Endothelial cell of umbilical vein (primary cell): ENCODE results near the gene PPY. TPM values are rescaled to one million over a fixed set of nuclear protein-coding genes. Genes with fewer than 3 reads are reported as not detected.

Experiments
- BruUV-seq: library from RNA; stranded (reverse); fragments of 400-500 nt; replicated peaks from 2 replicates; lab custom pipeline; 2021; lab: Mats Ljungman, UMichigan
- CTCF ChIA-PET: fragments of 300-600, 350-600 bp; sonication (Branson Sonifier 250); formaldehyde crosslinking; loops from one replicate; lab custom pipeline; 2021; ENCODE audit warnings: antibody characterized with exemption, inconsistent platforms; lab: Charles Lee
- POLR2A ChIA-PET: fragments of 300-600, 350-600 bp; sonication (Branson Sonifier 250); formaldehyde crosslinking; loops from one replicate; lab custom pipeline; 2021; ENCODE audit warnings: antibody characterized with exemption, inconsistent platforms; lab: Charles Lee
- DNase-seq: peaks from one replicate; pipeline ENCODE4 v3.0.0-alpha.2; 2011; ENCODE audit warnings: low read depth, low spot score
- FAIRE-seq: peaks from 2 replicates; lab custom pipeline; 2011; peaks lifted over from hg19 to GRCh38; lab: Jason Lieb, UNC
- H2AFZ ChIP-seq: 2 replicates; pipeline ENCODE4 v1.6.0; 2012; ENCODE audit warnings: low read depth, low read length, control low read depth, inconsistent platforms
- H3K27ac ChIP-seq: 2 replicates; pipeline ENCODE4 v1.5.1; 2011; ENCODE audit warnings: low read depth, mild to moderate bottlenecking, control low read depth, low read length, moderate library complexity; ENCODE audit not compliant: insufficient read depth
- H3K27me3 ChIP-seq, 2 experiments: 2 replicates each; pipeline versions ENCODE4 v1.6.0 to v1.6.1; 2011; ENCODE audit warnings: low read length in 2 of 2, mixed read lengths in 1 of 2; ENCODE audit not compliant: control insufficient read depth in 2 of 2, insufficient read depth in 2 of 2
- H3K36me3 ChIP-seq, 2 experiments: 2 replicates in 1 of 2; 3 replicates in 1 of 2; pipeline ENCODE4 v1.5.1; 2011; ENCODE audit warnings: low read length in 2 of 2, mild to moderate bottlenecking in 1 of 2, moderate library complexity in 1 of 2; ENCODE audit not compliant: control insufficient read depth in 2 of 2, insufficient read depth in 2 of 2; ENCODE audit errors: extremely low read depth in 1 of 2
- H3K4me1 ChIP-seq: 3 replicates; pipeline ENCODE4 v1.5.1; 2011; ENCODE audit warnings: mild to moderate bottlenecking, low read length; ENCODE audit not compliant: control insufficient read depth, insufficient read depth; ENCODE audit errors: extremely low read depth
- H3K4me2 ChIP-seq: 2 replicates; pipeline ENCODE4 v1.6.1; 2011; ENCODE audit warnings: low read length, control low read depth, mixed read lengths; ENCODE audit not compliant: insufficient read depth
- H3K4me3 ChIP-seq, 3 experiments: fragments of 200-600 bp in 1 of 3; sonication (generic), shearing (Covaris generic) in 1 of 3; replicated peaks in 1 of 3; 2 replicates each; pipeline ENCODE4 v1.5.1; 2011 to 2016; ENCODE audit warnings: control low read depth in 3 of 3, low read length in 3 of 3, mild to moderate bottlenecking in 2 of 3, inconsistent platforms in 1 of 3, low read depth in 1 of 3, moderate library complexity in 1 of 3; ENCODE audit not compliant: insufficient read depth in 1 of 3
- H3K79me2 ChIP-seq: 2 replicates; pipeline ENCODE4 v1.6.0; 2012; ENCODE audit warnings: low read length, inconsistent platforms; ENCODE audit not compliant: control insufficient read depth, insufficient read depth
- H3K9ac ChIP-seq: replicated peaks from 2 replicates; pipeline ENCODE3; 2011; ENCODE audit warnings: low read length, control low read depth; ENCODE audit not compliant: insufficient read depth; ENCODE audit errors: extremely low read depth
- H3K9me1 ChIP-seq: replicated peaks from 3 replicates; pipeline ENCODE4 v1.6.0; 2011; ENCODE audit warnings: mild to moderate bottlenecking, low read length; ENCODE audit not compliant: control insufficient read depth, insufficient read depth; ENCODE audit errors: extremely low read depth
- H3K9me3 ChIP-seq: replicated peaks from 2 replicates; pipeline ENCODE4 v1.5.1; 2012; ENCODE audit warnings: low read length, inconsistent platforms; ENCODE audit not compliant: control insufficient read depth, insufficient read depth
- H4K20me1 ChIP-seq: replicated peaks from 2 replicates; pipeline ENCODE3; 2011; ENCODE audit warnings: mild to moderate bottlenecking, low read length; ENCODE audit not compliant: control insufficient read depth, insufficient read depth; ENCODE audit errors: extremely low read depth
- EZH2 ChIP-seq: IDR thresholded peaks from 2 replicates; pipeline ENCODE4 v1.6.1; 2012; ENCODE audit warnings: borderline replicate concordance, low read depth, mild to moderate bottlenecking, moderate library complexity, low read length, inconsistent platforms; ENCODE audit not compliant: severe bottlenecking
- FOS ChIP-seq: IDR thresholded peaks from 2 replicates; pipeline ENCODE4 v1.6.1; 2011; ENCODE audit warnings: mild to moderate bottlenecking, low read length, moderate library complexity, borderline replicate concordance; ENCODE audit not compliant: insufficient read depth
- GATA2 ChIP-seq: IDR thresholded peaks from 2 replicates; pipeline ENCODE4 v1.7.0; 2011; ENCODE audit warnings: low read depth, mild to moderate bottlenecking, moderate library complexity, mixed read lengths, low read length; ENCODE audit not compliant: insufficient read length, insufficient read depth
- JUN ChIP-seq: IDR thresholded peaks from 2 replicates; pipeline ENCODE4 v1.6.1; 2011; ENCODE audit warnings: borderline replicate concordance, low read depth; ENCODE audit not compliant: insufficient read length, insufficient read depth
- MYC ChIP-seq: IDR thresholded peaks from one replicate; pipeline ENCODE4 v1.6.1; 2011; ENCODE audit warnings: mild to moderate bottlenecking, low read depth, low read length
- POLR2A ChIP-seq: IDR thresholded peaks from 2 replicates; pipeline ENCODE4 v1.6.1; 2012; ENCODE audit warnings: low read depth, mild to moderate bottlenecking, control low read depth, low read length
- POLR2AphosphoS5 ChIP-seq: IDR thresholded peaks from 2 replicates; pipeline ENCODE4 v1.6.1; 2012; ENCODE audit warnings: low read depth, mild to moderate bottlenecking, control low read depth, low read length, moderate library complexity; ENCODE audit not compliant: insufficient read depth
- dilution Hi-C: fragments of 300-500 bp; cut with MboI; formaldehyde crosslinking; loops from one replicate; pipeline ENCODE4 v1.15.0; 2019; ENCODE audit warnings: low sequenced_read_pairs; ENCODE audit not compliant: extremely low pct_ligation_motif_present
- intact Hi-C: fragments of 100-400 bp; cut with micrococcal nuclease; formaldehyde crosslinking; loops from one replicate; pipeline ENCODE4 v1.10.0; 2022
- polyA plus RNA-seq, 4 experiments: library from polyadenylated mRNA; depleted of rRNA in 3 of 4; stranded (reverse) in 3 of 4; unstranded in 1 of 4; fragments of >200 nt; gene quantifications; 2 replicates each; pipeline versions ENCODE4 v1.2.1 to v1.2.3, GENCODE V29; 2011 to 2012; ENCODE audit warnings: missing spikeins in 1 of 4
- total RNA-seq: library from RNA; stranded (reverse); gene quantifications from 2 replicates; pipeline ENCODE4 v1.2.3, GENCODE V29; 2021
- TF ChIP-seq, protein P1 (sequence below), 2 donors: IDR thresholded peaks; 1 replicate in 1 of 2; 2 replicates in 1 of 2; pipeline ENCODE4 v1.5.1; 2011; ENCODE audit warnings: low read length in 2 of 2, mild to moderate bottlenecking in 2 of 2, moderate library complexity in 2 of 2, control low read depth in 1 of 2, inconsistent platforms in 1 of 2, low read depth in 1 of 2; ENCODE audit not compliant: insufficient read depth in 1 of 2; ENCODE audit errors: extremely low read depth in 1 of 2
- TF ChIP-seq, protein P2 (sequence below): IDR thresholded peaks from 2 replicates; pipeline ENCODE4 v1.6.1; 2011; ENCODE audit not compliant: insufficient read depth, insufficient read length

PPY gene
- total and polyA plus RNA-seq, 2 donors (not counting 3 experiments of a cell fraction or from before 2014, with no cell fraction given) = not detected

DNA sequence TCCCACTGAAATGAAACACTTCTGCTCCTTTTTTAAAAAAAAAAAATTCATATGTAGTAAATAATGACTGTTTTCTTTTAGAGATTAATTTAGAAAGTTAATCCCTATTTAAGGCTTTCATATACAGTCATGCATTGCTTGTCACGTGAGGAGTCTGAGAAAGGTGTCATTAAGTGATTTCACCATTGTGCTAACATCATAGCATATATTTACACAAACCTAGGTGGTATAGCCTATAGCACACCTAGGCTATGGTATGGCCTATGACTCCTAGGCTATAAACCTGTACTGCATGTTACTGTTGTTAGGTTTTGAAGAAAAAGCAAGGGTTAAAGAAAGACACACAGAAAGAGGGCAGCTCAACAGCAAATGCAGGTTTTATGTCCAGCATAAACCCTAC, 13.7 kb downstream of the PPY start:
- POLR2A ChIA-PET = no interaction called here
- CTCF ChIA-PET = interaction anchor here (0.9 to 6.4 kb wide), 5 partner anchors 15 to 112 kb away, joined by 3 to 51 read pairs (median 5); no protein-coding TSS in a partner anchor
- H3K4me3 ChIP-seq = no peak overlapping the region
- no peaks in the 10 kb centered on the region for H3K9me3 ChIP-seq
- no peaks in the 10 kb centered on the region for H3K4me1 ChIP-seq
- H3K27ac ChIP-seq = no peak overlapping the region
- no peak overlapping the region for H2AFZ ChIP-seq
- no peak for DNase-seq
- intact Hi-C loops (no loop called here), dilution Hi-C loops (no loop called here)
- no peaks in the 10 kb centered on the region for H3K36me3 ChIP-seq
- peaks cover 39 to 41% of the 10 kb centered on the region in 2 experiments for H3K27me3 ChIP-seq
- H3K79me2 ChIP-seq = no peaks in the 10 kb centered on the region
- H3K9me1 ChIP-seq = no peaks in the 10 kb centered on the region
- no peak overlapping the region for H3K4me2 ChIP-seq
- no peaks in the 10 kb centered on the region for H4K20me1 ChIP-seq
- H3K9ac ChIP-seq = no peak overlapping the region
- BruUV-seq = no TSS peak
- FAIRE-seq = no peak
- TF ChIP-seq POLR2A (no peak), FOS (no peak), MYC (no peak), POLR2AphosphoS5 (no peak), EZH2 (no peak), JUN (no peak), GATA2 (no peak)
- TF ChIP-seq, protein P1, sequence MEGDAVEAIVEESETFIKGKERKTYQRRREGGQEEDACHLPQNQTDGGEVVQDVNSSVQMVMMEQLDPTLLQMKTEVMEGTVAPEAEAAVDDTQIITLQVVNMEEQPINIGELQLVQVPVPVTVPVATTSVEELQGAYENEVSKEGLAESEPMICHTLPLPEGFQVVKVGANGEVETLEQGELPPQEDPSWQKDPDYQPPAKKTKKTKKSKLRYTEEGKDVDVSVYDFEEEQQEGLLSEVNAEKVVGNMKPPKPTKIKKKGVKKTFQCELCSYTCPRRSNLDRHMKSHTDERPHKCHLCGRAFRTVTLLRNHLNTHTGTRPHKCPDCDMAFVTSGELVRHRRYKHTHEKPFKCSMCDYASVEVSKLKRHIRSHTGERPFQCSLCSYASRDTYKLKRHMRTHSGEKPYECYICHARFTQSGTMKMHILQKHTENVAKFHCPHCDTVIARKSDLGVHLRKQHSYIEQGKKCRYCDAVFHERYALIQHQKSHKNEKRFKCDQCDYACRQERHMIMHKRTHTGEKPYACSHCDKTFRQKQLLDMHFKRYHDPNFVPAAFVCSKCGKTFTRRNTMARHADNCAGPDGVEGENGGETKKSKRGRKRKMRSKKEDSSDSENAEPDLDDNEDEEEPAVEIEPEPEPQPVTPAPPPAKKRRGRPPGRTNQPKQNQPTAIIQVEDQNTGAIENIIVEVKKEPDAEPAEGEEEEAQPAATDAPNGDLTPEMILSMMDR (IDR thresholded peaks at IDR 0.05; ENCODE audit: extremely low read depth in 1 of 2, insufficient read depth in 1 of 2, low read depth in 1 of 2, low read length in 2 of 2) = no peak
- TF ChIP-seq, protein P2, sequence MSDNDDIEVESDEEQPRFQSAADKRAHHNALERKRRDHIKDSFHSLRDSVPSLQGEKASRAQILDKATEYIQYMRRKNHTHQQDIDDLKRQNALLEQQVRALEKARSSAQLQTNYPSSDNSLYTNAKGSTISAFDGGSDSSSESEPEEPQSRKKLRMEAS = no peak
